HEK293 (cell line): ENCODE data around the gene HS3ST4.

Experiments used
- CTCF ChIA-PET: fragments of 350-600 bp; formaldehyde crosslinking; extraction: SDS; loops from one replicate; lab custom pipeline; 2021; ENCODE audit warnings: antibody characterized with exemption; lab: Yijun Ruan, JAX
- POLR2A ChIA-PET: fragments of 300-600 bp; formaldehyde crosslinking; extraction: SDS; loops from one replicate; lab custom pipeline; 2020; ENCODE audit warnings: antibody characterized with exemption, inconsistent platforms; lab: Yijun Ruan, JAX
- H3K27ac ChIP-seq: fragments of 200-500 bp; sonication (Bioruptor generic); 2 replicates; pipeline ENCODE4 v1.5.1; 2014; ENCODE audit warnings: low read depth, low read length, control low read depth, inconsistent platforms; ENCODE audit errors: extremely low read depth
- H3K36me3 ChIP-seq, 2 experiments: fragments of 200-500 bp in 1 of 2; sonication (Bioruptor generic) in 1 of 2; 1 replicate in 1 of 2; 2 replicates in 1 of 2; pipeline ENCODE4 v1.5.1; 2014 to 2017; ENCODE audit warnings: inconsistent platforms in 2 of 2, low read length in 2 of 2; ENCODE audit not compliant: control insufficient read depth in 2 of 2, insufficient read depth in 1 of 2
- H3K4me1 ChIP-seq: fragments of 200-500 bp; sonication (Bioruptor generic); 2 replicates; pipeline ENCODE4 v1.5.1; 2014; ENCODE audit warnings: mild to moderate bottlenecking, low read length, inconsistent platforms; ENCODE audit not compliant: control insufficient read depth, insufficient read depth
- H3K4me3 ChIP-seq: 2 replicates; pipeline ENCODE4 v1.5.1; 2011; ENCODE audit warnings: low read depth, mild to moderate bottlenecking, control low read depth, low read length, moderate library complexity
- H3K9me3 ChIP-seq: fragments of 200-500 bp; sonication (Bioruptor generic); 2 replicates; pipeline ENCODE4 v1.5.1; 2014; ENCODE audit warnings: low read depth, low read length, inconsistent platforms; ENCODE audit not compliant: control insufficient read depth, insufficient read depth
- HOXD13 ChIP-seq: sonication (generic); formaldehyde crosslinking; IDR thresholded peaks from 2 replicates; pipeline ENCODE4 v1.8.0; 2022; ENCODE audit warnings: missing genetic modification reagents, borderline replicate concordance
- PRDM4 ChIP-seq: fragments of 450-650 bp; formaldehyde crosslinking; IDR thresholded peaks from 2 replicates; pipeline ENCODE4 v1.5.1; 2017; ENCODE audit warnings: missing biosample characterization, missing genetic modification characterization
- ZBTB44 ChIP-seq: fragments of 450-650 bp; IDR thresholded peaks from 2 replicates; pipeline ENCODE4 v1.5.1; 2018; ENCODE audit warnings: missing biosample characterization, mild to moderate bottlenecking, missing genetic modification characterization
- ZEB2 ChIP-seq: fragments of 450-650 bp; formaldehyde crosslinking; IDR thresholded peaks from 2 replicates; pipeline ENCODE4 v1.5.1; 2016; ENCODE audit warnings: missing biosample characterization, missing genetic modification characterization
- ZNF10 ChIP-seq: fragments of 450-650 bp; formaldehyde crosslinking; IDR thresholded peaks from 2 replicates; pipeline ENCODE4 v1.5.1; 2017; ENCODE audit warnings: missing biosample characterization, missing genetic modification characterization
- ZNF140 ChIP-seq: fragments of 450-650 bp; formaldehyde crosslinking; IDR thresholded peaks from 2 replicates; pipeline ENCODE4 v1.5.1; 2016; ENCODE audit warnings: missing biosample characterization, missing genetic modification characterization
- ZNF184 ChIP-seq: fragments of 450-650 bp; IDR thresholded peaks from 2 replicates; pipeline ENCODE4 v1.5.1; 2018; ENCODE audit warnings: missing biosample characterization, mild to moderate bottlenecking, missing genetic modification characterization
- ZNF24 ChIP-seq: fragments of 450-650 bp; formaldehyde crosslinking; IDR thresholded peaks from 2 replicates; pipeline ENCODE4 v1.5.1; 2016; ENCODE audit warnings: missing biosample characterization, missing genetic modification characterization
- ZNF341 ChIP-seq: fragments of 450-650 bp; formaldehyde crosslinking; IDR thresholded peaks from 2 replicates; pipeline ENCODE4; 2016; ENCODE audit warnings: low read depth, missing biosample characterization, missing genetic modification characterization
- ZNF391 ChIP-seq: fragments of 450-650 bp; formaldehyde crosslinking; IDR thresholded peaks from 2 replicates; pipeline ENCODE4 v1.5.1; 2016; ENCODE audit warnings: low read depth, missing biosample characterization, missing genetic modification characterization, borderline replicate concordance
- ZNF423 ChIP-seq: fragments of 450-650 bp; formaldehyde crosslinking; IDR thresholded peaks from 2 replicates; pipeline ENCODE4 v1.5.1; 2016; ENCODE audit warnings: missing biosample characterization, missing genetic modification characterization
- ZNF510 ChIP-seq: fragments of 450-650 bp; formaldehyde crosslinking; IDR thresholded peaks from 2 replicates; pipeline ENCODE4 v1.5.1; 2018; ENCODE audit warnings: mild to moderate bottlenecking, missing genetic modification characterization, missing biosample characterization; ENCODE audit not compliant: insufficient replicate concordance
- ZNF529 ChIP-seq: fragments of 450-650 bp; formaldehyde crosslinking; IDR thresholded peaks from 2 replicates; pipeline ENCODE4 v1.5.1; 2017; ENCODE audit warnings: missing genetic modification characterization, missing biosample characterization; ENCODE audit not compliant: insufficient replicate concordance
- ZNF530 ChIP-seq: fragments of 450-650 bp; formaldehyde crosslinking; IDR thresholded peaks from 2 replicates; pipeline ENCODE4 v1.5.1; 2016; ENCODE audit warnings: low read depth, missing biosample characterization, missing genetic modification characterization
- ZNF596 ChIP-seq: fragments of 450-650 bp; IDR thresholded peaks from 2 replicates; pipeline ENCODE4 v1.5.0; 2018; ENCODE audit warnings: missing biosample characterization, mild to moderate bottlenecking, missing genetic modification characterization, moderate library complexity
- ZNF747 ChIP-seq: fragments of 450-650 bp; formaldehyde crosslinking; IDR thresholded peaks from 2 replicates; pipeline ENCODE4 v1.5.1; 2016; ENCODE audit warnings: missing biosample characterization, missing genetic modification characterization
- ZNF76 ChIP-seq: fragments of 450-650 bp; formaldehyde crosslinking; IDR thresholded peaks from 2 replicates; pipeline ENCODE4; 2016; ENCODE audit warnings: low read depth, missing biosample characterization, missing genetic modification characterization, borderline replicate concordance
- ZSCAN16 ChIP-seq: fragments of 450-650 bp; formaldehyde crosslinking; IDR thresholded peaks from 2 replicates; pipeline ENCODE4 v1.5.1; 2016; ENCODE audit warnings: missing biosample characterization, missing genetic modification characterization
- ZSCAN30 ChIP-seq: fragments of 450-650 bp; IDR thresholded peaks from 2 replicates; pipeline ENCODE4 v1.5.1; 2018; ENCODE audit warnings: missing biosample characterization, mild to moderate bottlenecking, missing genetic modification characterization, moderate library complexity
- TF ChIP-seq, protein P1 (sequence below): fragments of 450-650 bp; formaldehyde crosslinking; IDR thresholded peaks from 2 replicates; pipeline ENCODE4 v1.5.1; 2017; ENCODE audit warnings: missing biosample characterization, missing genetic modification characterization
- TF ChIP-seq, protein P2 (sequence below): fragments of 450-650 bp; formaldehyde crosslinking; IDR thresholded peaks from 2 replicates; pipeline ENCODE4 v1.5.1; 2017; ENCODE audit warnings: missing biosample characterization, missing genetic modification characterization

The HS3ST4 gene

DNA sequence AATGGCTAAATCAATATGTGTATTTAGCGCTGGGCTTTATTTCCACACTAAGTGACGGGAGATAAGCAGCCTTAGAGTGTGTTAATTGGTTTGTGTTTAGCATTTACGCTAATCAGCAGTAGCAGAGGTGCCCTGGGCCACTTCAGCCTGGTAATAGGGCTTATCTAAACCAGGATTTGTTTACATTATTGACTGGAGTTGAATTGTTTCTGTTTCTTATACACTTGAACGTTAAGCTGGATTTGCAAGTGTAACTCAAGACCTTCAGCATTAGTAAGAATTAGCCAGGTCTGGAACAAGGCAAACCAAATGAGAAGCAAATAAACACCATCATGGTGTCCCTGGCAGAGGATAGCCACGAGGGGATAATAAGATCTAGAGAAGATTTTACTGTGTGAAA, 313.6 kb downstream of the HS3ST4 start:
- ChIA-PET CTCF (no interaction called here), POLR2A (no interaction called here)
- no peaks in the 10 kb centered on the region for H3K4me1 ChIP-seq
- H3K9me3 ChIP-seq: no peaks in the 10 kb centered on the region
- TF ChIP-seq, protein P1, sequence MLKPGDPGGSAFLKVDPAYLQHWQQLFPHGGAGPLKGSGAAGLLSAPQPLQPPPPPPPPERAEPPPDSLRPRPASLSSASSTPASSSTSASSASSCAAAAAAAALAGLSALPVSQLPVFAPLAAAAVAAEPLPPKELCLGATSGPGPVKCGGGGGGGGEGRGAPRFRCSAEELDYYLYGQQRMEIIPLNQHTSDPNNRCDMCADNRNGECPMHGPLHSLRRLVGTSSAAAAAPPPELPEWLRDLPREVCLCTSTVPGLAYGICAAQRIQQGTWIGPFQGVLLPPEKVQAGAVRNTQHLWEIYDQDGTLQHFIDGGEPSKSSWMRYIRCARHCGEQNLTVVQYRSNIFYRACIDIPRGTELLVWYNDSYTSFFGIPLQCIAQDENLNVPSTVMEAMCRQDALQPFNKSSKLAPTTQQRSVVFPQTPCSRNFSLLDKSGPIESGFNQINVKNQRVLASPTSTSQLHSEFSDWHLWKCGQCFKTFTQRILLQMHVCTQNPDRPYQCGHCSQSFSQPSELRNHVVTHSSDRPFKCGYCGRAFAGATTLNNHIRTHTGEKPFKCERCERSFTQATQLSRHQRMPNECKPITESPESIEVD (tag by site-specific recombination): no peak
- TF ChIP-seq ZBTB44 (tag by site-specific recombination): no peak
- H3K4me3 ChIP-seq: no peak overlapping the region
- H3K27ac ChIP-seq: no peak overlapping the region
- H3K36me3 ChIP-seq: no peaks in the 10 kb centered on the region

DNA sequence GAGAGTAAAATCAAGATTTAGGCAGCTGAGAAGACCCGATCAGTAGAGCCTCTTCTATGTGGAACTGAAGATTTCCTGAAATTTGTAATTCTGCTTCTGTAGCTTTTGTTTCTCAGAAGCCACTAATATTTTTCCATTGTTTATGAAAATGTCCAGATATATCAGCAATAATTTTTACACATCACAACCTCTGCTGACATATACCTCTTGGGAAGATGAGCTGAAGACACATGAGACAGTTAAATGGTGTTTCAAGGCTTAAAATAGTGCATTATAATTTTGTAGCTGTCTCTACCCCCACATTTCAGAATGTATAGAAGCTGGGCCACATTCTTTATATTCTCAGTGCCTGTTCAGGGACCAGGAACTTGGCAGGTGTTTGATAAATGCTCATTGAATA, 320.6 kb downstream of the HS3ST4 start:
- POLR2A ChIA-PET: no interaction called here
- Histone ChIP-seq H3K9me3 (no peaks in the 10 kb centered on the region), H3K4me1 (no peaks in the 10 kb centered on the region), H3K4me3 (no peak overlapping the region), H3K27ac (no peak overlapping the region), H3K36me3 (no peaks in the 10 kb centered on the region)
- CTCF ChIA-PET: no interaction called here
- TF ChIP-seq, protein P2, sequence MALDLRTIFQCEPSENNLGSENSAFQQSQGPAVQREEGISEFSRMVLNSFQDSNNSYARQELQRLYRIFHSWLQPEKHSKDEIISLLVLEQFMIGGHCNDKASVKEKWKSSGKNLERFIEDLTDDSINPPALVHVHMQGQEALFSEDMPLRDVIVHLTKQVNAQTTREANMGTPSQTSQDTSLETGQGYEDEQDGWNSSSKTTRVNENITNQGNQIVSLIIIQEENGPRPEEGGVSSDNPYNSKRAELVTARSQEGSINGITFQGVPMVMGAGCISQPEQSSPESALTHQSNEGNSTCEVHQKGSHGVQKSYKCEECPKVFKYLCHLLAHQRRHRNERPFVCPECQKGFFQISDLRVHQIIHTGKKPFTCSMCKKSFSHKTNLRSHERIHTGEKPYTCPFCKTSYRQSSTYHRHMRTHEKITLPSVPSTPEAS (tag by site-specific recombination): no peak
- no peak for TF ChIP-seq ZNF24 (tag by site-specific recombination)
- TF ChIP-seq ZNF10 (tag by site-specific recombination): no peak
- no peak for TF ChIP-seq ZNF76 (tag by site-specific recombination)
- no peak for TF ChIP-seq PRDM4 (tag by site-specific recombination)
- TF ChIP-seq ZNF529: no peak
- TF ChIP-seq ZNF530: no peak
- TF ChIP-seq ZNF747 (tag by site-specific recombination): no peak
- no peak for TF ChIP-seq ZNF140 (tag by site-specific recombination)
- TF ChIP-seq ZNF184 (tag by site-specific recombination): no peak
- TF ChIP-seq ZNF391 (tag by site-specific recombination): no peak
- no peak for TF ChIP-seq ZNF510 (tag by site-specific recombination)
- TF ChIP-seq HOXD13 (CRISPR knock-in tag): no peak
- TF ChIP-seq ZNF423: no peak
- TF ChIP-seq ZSCAN30 (tag by site-specific recombination): no peak
- TF ChIP-seq ZEB2: no peak
- no peak for TF ChIP-seq ZNF341 (tag by site-specific recombination)
- no peak for TF ChIP-seq ZSCAN16 (tag by site-specific recombination)
- TF ChIP-seq ZNF596 (tag by site-specific recombination): no peak
